GM12875 (cell line): ENCODE measurements around the gene ZNF385C.
A peak's percentile ranks its signal among the peaks of the same experiment; 100 is the strongest.

Experiments
- H3K4me3 ChIP-seq: one replicate; pipeline ENCODE4 v1.5.1; 2011; ENCODE audit warnings: low read depth, low read length, control low read depth
- TF ChIP-seq, protein P1 (sequence below): IDR thresholded peaks from 2 replicates; pipeline ENCODE4 v1.5.1; 2011; ENCODE audit warnings: low read depth, mild to moderate bottlenecking, control low read depth, inconsistent platforms, low read length, moderate library complexity, borderline replicate concordance; ENCODE audit not compliant: insufficient read depth

Gene ZNF385C

DNA sequence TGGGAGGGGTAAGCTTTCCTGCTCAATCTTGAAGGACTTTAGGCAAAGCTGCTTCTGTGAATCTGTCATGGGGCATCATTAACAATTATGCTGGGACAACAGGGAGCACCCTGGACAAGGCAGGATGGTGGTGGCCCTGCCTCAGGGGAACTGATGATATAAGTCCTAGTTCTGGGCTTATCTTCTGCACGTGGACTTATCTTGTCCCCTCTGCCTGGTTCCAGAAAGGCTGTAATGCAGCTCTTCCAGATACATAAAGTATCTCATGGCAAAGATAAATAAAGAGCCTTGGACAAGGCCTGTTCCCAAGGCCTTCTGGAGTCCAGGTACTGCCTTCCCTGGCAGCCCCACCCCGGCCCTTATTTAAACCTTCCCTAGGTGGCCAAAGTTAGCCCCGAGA lies 6.0 kb upstream of the ZNF385C start:
- no peak overlapping the region for H3K4me3 ChIP-seq
- TF ChIP-seq, protein P1, sequence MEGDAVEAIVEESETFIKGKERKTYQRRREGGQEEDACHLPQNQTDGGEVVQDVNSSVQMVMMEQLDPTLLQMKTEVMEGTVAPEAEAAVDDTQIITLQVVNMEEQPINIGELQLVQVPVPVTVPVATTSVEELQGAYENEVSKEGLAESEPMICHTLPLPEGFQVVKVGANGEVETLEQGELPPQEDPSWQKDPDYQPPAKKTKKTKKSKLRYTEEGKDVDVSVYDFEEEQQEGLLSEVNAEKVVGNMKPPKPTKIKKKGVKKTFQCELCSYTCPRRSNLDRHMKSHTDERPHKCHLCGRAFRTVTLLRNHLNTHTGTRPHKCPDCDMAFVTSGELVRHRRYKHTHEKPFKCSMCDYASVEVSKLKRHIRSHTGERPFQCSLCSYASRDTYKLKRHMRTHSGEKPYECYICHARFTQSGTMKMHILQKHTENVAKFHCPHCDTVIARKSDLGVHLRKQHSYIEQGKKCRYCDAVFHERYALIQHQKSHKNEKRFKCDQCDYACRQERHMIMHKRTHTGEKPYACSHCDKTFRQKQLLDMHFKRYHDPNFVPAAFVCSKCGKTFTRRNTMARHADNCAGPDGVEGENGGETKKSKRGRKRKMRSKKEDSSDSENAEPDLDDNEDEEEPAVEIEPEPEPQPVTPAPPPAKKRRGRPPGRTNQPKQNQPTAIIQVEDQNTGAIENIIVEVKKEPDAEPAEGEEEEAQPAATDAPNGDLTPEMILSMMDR: no peak

- no peak overlapping the region for H3K4me3 ChIP-seq
These were observed 5.1 kb upstream of the ZNF385C start for GRCh38 chr17:42103221-42103954.

GRCh38 chr17:42101513-42102292 lies 3.4 kb upstream of the ZNF385C start:
- no peak overlapping the region for H3K4me3 ChIP-seq
- TF ChIP-seq, protein P1: peak; percentile 92

More at GRCh38 chr17:42103221-42103954, 5.1 kb upstream of the ZNF385C start:
- TF ChIP-seq, protein P1: no peak

GRCh38 chr17:42098730-42099399 lies 592 bp upstream of the ZNF385C start:
- no peak overlapping the region for H3K4me3 ChIP-seq
- TF ChIP-seq, protein P1: no peak

DNA sequence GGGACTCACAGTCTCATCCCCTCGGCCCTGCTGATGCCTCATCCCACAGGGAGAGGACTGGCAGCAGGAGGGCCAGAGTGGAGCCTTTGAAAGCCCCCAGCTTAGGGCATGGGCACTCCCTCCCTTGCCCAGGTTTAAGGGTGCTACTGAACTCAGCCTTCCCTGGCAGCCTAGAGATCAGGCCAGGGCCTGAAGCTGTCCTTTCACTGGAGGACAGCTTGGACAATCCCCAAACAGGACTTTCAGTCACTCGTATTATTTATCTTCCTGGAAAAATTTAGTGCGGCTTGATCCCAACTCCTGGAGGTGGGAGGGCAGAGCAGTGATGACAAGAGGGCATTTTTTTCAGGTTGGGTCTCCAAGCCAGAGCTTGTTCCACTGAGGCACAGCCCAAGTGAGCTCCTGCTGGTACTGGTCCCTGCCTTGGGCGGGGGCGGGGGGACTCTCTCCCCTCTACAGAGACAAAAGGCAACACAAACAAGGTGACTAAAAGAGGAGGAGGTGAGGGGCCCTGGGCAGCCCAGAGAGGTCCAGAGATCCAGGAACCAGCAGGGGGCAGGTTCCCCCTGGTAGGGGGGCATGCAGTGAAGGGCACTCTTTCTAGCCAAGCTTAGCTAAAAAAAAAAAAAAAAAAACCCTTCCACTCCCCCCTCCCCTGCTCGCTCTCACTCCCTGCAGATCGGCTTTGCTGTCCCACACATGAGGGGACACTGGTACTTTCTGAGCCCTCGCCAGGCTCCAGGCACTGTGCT lies 1.7 kb downstream of the ZNF385C start:
- TF ChIP-seq, protein P1: no peak
- no peak overlapping the region for H3K4me3 ChIP-seq

DNA sequence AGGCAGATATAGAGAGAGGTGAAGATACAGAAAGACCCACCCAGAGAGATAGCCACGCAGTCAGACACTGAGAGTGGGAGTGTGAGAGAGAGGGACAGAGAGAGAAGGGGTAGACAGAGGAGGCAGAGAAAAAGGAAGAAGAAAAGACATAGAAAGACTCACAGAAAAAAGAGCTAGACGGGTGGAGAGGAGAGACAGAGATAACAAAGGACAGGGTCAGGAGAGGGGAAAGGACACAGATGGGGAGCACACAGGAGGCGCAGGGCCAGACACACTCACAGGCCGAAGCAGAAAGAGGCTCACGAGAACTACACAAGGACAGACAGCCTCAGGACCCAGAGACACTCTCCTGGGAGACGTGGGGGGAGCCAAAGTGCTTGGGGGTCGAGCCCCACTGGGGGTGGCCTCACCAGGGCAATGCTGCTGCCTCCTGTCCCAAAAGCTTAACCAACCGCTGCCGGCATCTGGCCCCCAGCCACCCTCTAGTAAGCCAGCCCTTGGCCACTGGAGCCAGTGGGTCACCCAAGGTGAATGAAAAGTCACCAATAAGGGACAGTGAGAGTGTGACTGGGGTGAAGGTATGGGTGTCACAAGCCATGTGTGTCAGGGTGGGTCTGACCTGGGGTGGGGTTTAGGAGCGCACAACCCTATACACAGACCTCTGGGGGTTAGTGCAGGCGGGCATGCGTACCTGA lies 3.8 kb downstream of the ZNF385C start:
- TF ChIP-seq, protein P1: no peak
- H3K4me3 ChIP-seq: no peak overlapping the region
